Tibial nerve (tissue), 3 donors: ENCODE measurements around the gene DNAJC1.

Experiments used
- CTCF ChIP-seq, 5 experiments: fragments of 200-600 bp in 3 of 5; fragments of 450-650 bp in 2 of 5; sonication (generic) in 3 of 5; IDR thresholded peaks; one replicate each; pipeline ENCODE4 v1.5.1; 2016 to 2019; ENCODE audit warnings: antibody characterized with exemption in 5 of 5, mild to moderate bottlenecking in 3 of 5, moderate library complexity in 2 of 5
- POLR2A ChIP-seq, 2 donors: fragments of 450-650 bp; IDR thresholded peaks; one replicate each; pipeline ENCODE4 v1.6.1; 2017; ENCODE audit warnings: antibody characterized with exemption in 2 of 2, mild to moderate bottlenecking in 2 of 2, moderate library complexity in 2 of 2

GRCh38 chr10:22016046-22016705 is 12.6 kb upstream of the DNAJC1 start:
- TF ChIP-seq CTCF (IDR thresholded peaks at IDR 0.05) (no peak), POLR2A (IDR thresholded peaks at IDR 0.05) (no peak)
